ENCODE data around the gene POPDC2. TPM values are rescaled to one million over a fixed set of nuclear protein-coding genes. Genes with fewer than 3 reads are reported as not detected.

The POPDC2 gene
- total RNA-seq, 1 experiment from 2014 or later, result 0.48 TPM

DNA sequence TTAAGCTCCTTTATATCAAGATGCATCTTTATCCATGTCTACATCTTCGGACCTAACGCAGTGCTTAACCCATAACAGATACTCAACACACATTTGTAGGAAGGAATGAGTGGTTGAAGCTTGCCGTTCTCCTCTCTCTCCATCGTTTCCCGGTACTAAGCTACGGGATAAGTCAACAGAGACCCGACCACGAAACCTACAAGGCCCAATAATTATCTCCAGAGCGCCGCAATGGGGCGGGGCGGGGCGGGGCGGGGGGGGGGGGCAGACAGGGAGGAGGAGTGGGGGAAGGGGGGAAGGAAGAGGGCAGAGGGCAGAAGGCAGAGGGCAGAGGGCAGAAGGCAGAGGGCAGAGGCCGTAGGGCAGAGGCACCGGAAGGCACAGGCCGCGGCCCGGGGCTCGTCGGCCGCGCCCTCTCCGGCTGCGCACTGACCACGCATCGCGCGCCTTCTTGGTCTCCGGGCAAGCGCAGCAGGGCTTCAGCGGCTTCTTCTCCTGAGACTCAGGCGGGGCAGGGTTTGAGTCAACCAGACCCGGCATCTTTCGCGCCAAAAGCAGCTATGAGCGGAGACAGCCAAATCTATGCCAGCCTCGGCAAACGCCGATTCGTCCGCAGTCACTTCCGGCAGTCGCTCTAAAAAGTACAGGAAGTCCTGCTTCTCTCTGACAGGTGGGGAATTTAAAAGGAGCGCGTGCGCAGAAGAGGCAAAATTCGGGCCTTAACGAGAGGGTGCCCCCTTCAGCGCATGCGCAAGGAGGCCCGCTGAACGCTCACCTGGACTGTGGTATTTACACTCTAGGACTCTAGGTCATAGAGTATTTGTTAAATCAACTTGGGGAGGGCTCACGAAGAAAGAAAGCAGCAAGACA lies 16.6 kb upstream of the POPDC2 start, which contains the start of gene COX17:
COX17 (minus strand) TSS at position 636 of the 870 bp plus-strand sequence; CDS start at position 540, 96 bp downstream.
- POLR2A ChIA-PET, result interaction anchor here (0.5 to 1.0 kb wide), 2 partner anchors 26 to 226 kb away, joined by 3 to 4 read pairs; partner anchors contain the start of gene CFAP91
- ATAC-seq (peak; percentile 90), DNase-seq (ENCODE audit: low spot score) (peak; percentile 96)
- Mint-ChIP-seq H3K36me3 (peaks cover 25% of the 10 kb centered on the region), H3K27me3 (ENCODE audit: low read depth) (peaks cover 4% of the 10 kb centered on the region; the same call in 1 of the 2 replicates), H3K27ac (peak within 1 kb of the TSS; percentile 96), H3K4me3 (peak within 1 kb of the TSS; percentile 97), H3K9me3 (no peaks in the 10 kb centered on the region), H3K4me1 (peaks cover 20% of the 10 kb centered on the region)
- CTCF ChIA-PET, result interaction anchor here (2.2 kb wide), 1 partner anchor 76 kb away, joined by 9 read pairs; no protein-coding TSS in a partner anchor
- TF ChIP-seq CREM (CRISPR knock-in tag; IDR thresholded peaks at IDR 0.05) (0 out of 2 replicates have a peak, but pooled peaks have one; percentile 31), JAZF1 (CRISPR knock-in tag; IDR thresholded peaks at IDR 0.05) (no peak), ESRRA (CRISPR knock-in tag; IDR thresholded peaks at IDR 0.05; ENCODE audit: borderline replicate concordance) (no peak), ATF1 (CRISPR knock-in tag; IDR thresholded peaks at IDR 0.05) (no peak), FOXK1 (CRISPR knock-in tag; IDR thresholded peaks at IDR 0.05) (no peak), ZNF138 (CRISPR knock-in tag; conservative IDR thresholded peaks at IDR 0.05) (no peak), GTF2I (CRISPR knock-in tag; conservative IDR thresholded peaks at IDR 0.05) (no peak), ZNF416 (CRISPR knock-in tag; IDR thresholded peaks at IDR 0.05) (no peak), TEAD4 (CRISPR knock-in tag; IDR thresholded peaks at IDR 0.05) (no peak), ZNF317 (CRISPR knock-in tag; IDR thresholded peaks at IDR 0.05; ENCODE audit: borderline replicate concordance, low read depth) (no peak), NR2C2 (CRISPR knock-in tag; IDR thresholded peaks at IDR 0.05) (peak; percentile 92)
- TF ChIP-seq, protein P1, sequence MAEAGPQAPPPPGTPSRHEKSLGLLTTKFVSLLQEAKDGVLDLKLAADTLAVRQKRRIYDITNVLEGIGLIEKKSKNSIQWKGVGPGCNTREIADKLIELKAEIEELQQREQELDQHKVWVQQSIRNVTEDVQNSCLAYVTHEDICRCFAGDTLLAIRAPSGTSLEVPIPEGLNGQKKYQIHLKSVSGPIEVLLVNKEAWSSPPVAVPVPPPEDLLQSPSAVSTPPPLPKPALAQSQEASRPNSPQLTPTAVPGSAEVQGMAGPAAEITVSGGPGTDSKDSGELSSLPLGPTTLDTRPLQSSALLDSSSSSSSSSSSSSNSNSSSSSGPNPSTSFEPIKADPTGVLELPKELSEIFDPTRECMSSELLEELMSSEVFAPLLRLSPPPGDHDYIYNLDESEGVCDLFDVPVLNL (CRISPR knock-in tag; IDR thresholded peaks at IDR 0.05; ENCODE audit: borderline replicate concordance, low read depth), result no peak
- TF ChIP-seq, protein P2, sequence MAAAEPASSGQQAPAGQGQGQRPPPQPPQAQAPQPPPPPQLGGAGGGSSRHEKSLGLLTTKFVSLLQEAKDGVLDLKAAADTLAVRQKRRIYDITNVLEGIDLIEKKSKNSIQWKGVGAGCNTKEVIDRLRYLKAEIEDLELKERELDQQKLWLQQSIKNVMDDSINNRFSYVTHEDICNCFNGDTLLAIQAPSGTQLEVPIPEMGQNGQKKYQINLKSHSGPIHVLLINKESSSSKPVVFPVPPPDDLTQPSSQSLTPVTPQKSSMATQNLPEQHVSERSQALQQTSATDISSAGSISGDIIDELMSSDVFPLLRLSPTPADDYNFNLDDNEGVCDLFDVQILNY (CRISPR knock-in tag; IDR thresholded peaks at IDR 0.05), result 0 out of 2 replicates have a peak, but pooled peaks have one; percentile 37
- TF ChIP-seq, protein P3, sequence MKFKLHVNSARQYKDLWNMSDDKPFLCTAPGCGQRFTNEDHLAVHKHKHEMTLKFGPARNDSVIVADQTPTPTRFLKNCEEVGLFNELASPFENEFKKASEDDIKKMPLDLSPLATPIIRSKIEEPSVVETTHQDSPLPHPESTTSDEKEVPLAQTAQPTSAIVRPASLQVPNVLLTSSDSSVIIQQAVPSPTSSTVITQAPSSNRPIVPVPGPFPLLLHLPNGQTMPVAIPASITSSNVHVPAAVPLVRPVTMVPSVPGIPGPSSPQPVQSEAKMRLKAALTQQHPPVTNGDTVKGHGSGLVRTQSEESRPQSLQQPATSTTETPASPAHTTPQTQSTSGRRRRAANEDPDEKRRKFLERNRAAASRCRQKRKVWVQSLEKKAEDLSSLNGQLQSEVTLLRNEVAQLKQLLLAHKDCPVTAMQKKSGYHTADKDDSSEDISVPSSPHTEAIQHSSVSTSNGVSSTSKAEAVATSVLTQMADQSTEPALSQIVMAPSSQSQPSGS (CRISPR knock-in tag; IDR thresholded peaks at IDR 0.05; ENCODE audit: borderline replicate concordance, low read depth), result no peak
- TF ChIP-seq, protein P4, sequence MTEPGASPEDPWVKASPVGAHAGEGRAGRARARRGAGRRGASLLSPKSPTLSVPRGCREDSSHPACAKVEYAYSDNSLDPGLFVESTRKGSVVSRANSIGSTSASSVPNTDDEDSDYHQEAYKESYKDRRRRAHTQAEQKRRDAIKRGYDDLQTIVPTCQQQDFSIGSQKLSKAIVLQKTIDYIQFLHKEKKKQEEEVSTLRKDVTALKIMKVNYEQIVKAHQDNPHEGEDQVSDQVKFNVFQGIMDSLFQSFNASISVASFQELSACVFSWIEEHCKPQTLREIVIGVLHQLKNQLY (CRISPR knock-in tag; IDR thresholded peaks at IDR 0.05), result no peak
- TF ChIP-seq, protein P5, sequence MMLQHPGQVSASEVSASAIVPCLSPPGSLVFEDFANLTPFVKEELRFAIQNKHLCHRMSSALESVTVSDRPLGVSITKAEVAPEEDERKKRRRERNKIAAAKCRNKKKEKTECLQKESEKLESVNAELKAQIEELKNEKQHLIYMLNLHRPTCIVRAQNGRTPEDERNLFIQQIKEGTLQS (CRISPR knock-in tag; conservative IDR thresholded peaks at IDR 0.05), result no peak
- TF ChIP-seq, protein P6, sequence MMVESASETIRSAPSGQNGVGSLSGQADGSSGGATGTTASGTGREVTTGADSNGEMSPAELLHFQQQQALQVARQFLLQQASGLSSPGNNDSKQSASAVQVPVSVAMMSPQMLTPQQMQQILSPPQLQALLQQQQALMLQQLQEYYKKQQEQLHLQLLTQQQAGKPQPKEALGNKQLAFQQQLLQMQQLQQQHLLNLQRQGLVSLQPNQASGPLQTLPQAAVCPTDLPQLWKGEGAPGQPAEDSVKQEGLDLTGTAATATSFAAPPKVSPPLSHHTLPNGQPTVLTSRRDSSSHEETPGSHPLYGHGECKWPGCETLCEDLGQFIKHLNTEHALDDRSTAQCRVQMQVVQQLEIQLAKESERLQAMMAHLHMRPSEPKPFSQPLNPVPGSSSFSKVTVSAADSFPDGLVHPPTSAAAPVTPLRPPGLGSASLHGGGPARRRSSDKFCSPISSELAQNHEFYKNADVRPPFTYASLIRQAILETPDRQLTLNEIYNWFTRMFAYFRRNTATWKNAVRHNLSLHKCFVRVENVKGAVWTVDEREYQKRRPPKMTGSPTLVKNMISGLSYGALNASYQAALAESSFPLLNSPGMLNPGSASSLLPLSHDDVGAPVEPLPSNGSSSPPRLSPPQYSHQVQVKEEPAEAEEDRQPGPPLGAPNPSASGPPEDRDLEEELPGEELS (CRISPR knock-in tag; IDR thresholded peaks at IDR 0.05), result peak; percentile 66; the same call in 1 of the 2 replicates
- TF ChIP-seq, protein P7, sequence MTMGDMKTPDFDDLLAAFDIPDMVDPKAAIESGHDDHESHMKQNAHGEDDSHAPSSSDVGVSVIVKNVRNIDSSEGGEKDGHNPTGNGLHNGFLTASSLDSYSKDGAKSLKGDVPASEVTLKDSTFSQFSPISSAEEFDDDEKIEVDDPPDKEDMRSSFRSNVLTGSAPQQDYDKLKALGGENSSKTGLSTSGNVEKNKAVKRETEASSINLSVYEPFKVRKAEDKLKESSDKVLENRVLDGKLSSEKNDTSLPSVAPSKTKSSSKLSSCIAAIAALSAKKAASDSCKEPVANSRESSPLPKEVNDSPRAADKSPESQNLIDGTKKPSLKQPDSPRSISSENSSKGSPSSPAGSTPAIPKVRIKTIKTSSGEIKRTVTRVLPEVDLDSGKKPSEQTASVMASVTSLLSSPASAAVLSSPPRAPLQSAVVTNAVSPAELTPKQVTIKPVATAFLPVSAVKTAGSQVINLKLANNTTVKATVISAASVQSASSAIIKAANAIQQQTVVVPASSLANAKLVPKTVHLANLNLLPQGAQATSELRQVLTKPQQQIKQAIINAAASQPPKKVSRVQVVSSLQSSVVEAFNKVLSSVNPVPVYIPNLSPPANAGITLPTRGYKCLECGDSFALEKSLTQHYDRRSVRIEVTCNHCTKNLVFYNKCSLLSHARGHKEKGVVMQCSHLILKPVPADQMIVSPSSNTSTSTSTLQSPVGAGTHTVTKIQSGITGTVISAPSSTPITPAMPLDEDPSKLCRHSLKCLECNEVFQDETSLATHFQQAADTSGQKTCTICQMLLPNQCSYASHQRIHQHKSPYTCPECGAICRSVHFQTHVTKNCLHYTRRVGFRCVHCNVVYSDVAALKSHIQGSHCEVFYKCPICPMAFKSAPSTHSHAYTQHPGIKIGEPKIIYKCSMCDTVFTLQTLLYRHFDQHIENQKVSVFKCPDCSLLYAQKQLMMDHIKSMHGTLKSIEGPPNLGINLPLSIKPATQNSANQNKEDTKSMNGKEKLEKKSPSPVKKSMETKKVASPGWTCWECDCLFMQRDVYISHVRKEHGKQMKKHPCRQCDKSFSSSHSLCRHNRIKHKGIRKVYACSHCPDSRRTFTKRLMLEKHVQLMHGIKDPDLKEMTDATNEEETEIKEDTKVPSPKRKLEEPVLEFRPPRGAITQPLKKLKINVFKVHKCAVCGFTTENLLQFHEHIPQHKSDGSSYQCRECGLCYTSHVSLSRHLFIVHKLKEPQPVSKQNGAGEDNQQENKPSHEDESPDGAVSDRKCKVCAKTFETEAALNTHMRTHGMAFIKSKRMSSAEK (CRISPR knock-in tag; IDR thresholded peaks at IDR 0.05; ENCODE audit: borderline replicate concordance), result no peak
- TF ChIP-seq, protein P8, sequence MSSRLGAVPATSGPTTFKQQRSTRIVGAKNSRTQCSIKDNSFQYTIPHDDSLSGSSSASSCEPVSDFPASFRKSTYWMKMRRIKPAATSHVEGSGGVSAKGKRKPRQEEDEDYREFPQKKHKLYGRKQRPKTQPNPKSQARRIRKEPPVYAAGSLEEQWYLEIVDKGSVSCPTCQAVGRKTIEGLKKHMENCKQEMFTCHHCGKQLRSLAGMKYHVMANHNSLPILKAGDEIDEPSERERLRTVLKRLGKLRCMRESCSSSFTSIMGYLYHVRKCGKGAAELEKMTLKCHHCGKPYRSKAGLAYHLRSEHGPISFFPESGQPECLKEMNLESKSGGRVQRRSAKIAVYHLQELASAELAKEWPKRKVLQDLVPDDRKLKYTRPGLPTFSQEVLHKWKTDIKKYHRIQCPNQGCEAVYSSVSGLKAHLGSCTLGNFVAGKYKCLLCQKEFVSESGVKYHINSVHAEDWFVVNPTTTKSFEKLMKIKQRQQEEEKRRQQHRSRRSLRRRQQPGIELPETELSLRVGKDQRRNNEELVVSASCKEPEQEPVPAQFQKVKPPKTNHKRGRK (CRISPR knock-in tag; IDR thresholded peaks at IDR 0.05; ENCODE audit: borderline replicate concordance), result no peak
